GM12878 (cell line): ENCODE data around the gene TULP4. TPM values are rescaled to one million over a fixed set of nuclear protein-coding genes. Genes with fewer than 3 reads are reported as not detected.

Experiments
- ATF7 ChIP-seq: fragments of 450-650 bp; IDR thresholded peaks from 2 replicates; pipeline ENCODE4 v1.6.1; 2016; ENCODE audit warnings: low read depth, mild to moderate bottlenecking
- BMI1 ChIP-seq: fragments of 450-650 bp; IDR thresholded peaks from 2 replicates; pipeline ENCODE4 v1.6.1; 2016; ENCODE audit warnings: mild to moderate bottlenecking, moderate library complexity, borderline replicate concordance
- BRCA1 ChIP-seq: IDR thresholded peaks from 2 replicates; pipeline ENCODE4 v1.6.1; 2011; ENCODE audit warnings: low read depth, low read length, improper control_type of control experiment
- CREM ChIP-seq: IDR thresholded peaks from 2 replicates; pipeline ENCODE4 v1.6.1; 2014; ENCODE audit warnings: antibody characterized with exemption, low read depth
- E4F1 ChIP-seq: fragments of 450-650 bp; IDR thresholded peaks from 2 replicates; pipeline ENCODE4 v1.6.1; 2018; ENCODE audit warnings: borderline replicate concordance, mild to moderate bottlenecking; ENCODE audit not compliant: partially characterized antibody
- ETV6 ChIP-seq, 2 experiments: fragments of 450-650 bp in 1 of 2; IDR thresholded peaks in 1 of 2; conservative IDR thresholded peaks in 1 of 2; 2 replicates each; pipeline ENCODE4 v1.6.1; 2014; ENCODE audit warnings: antibody characterized with exemption in 1 of 2, borderline replicate concordance in 1 of 2, low read depth in 1 of 2, mild to moderate bottlenecking in 1 of 2, moderate library complexity in 1 of 2
- HDAC2 ChIP-seq: fragments of 200-600 bp; sonication (generic); IDR thresholded peaks from 2 replicates; pipeline ENCODE4 v1.6.1; 2017
- MTA2 ChIP-seq: fragments of 450-650 bp; IDR thresholded peaks from 2 replicates; pipeline ENCODE4 v1.6.1; 2016; ENCODE audit warnings: low read depth, mild to moderate bottlenecking, moderate library complexity
- NR2C2 ChIP-seq: IDR thresholded peaks from 2 replicates; pipeline ENCODE4 v1.6.1; 2011; ENCODE audit warnings: borderline replicate concordance, low read depth; ENCODE audit not compliant: control insufficient read depth, insufficient read length
- NR2F1 ChIP-seq: fragments of 450-650 bp; conservative IDR thresholded peaks from 2 replicates; pipeline ENCODE4 v1.6.1; 2017; ENCODE audit warnings: mild to moderate bottlenecking
- POLR2AphosphoS2 ChIP-seq: IDR thresholded peaks from 2 replicates; pipeline ENCODE4 v1.6.1; 2011; ENCODE audit warnings: low read depth, mild to moderate bottlenecking, low read length, improper control_type of control experiment, moderate library complexity
- RUNX3 ChIP-seq: IDR thresholded peaks from 2 replicates; pipeline ENCODE4 v1.6.1; 2012; ENCODE audit warnings: low read length, inconsistent platforms
- SMARCA5 ChIP-seq: fragments of 450-650 bp; IDR thresholded peaks from 2 replicates; pipeline ENCODE4 v1.6.1; 2017; ENCODE audit warnings: mild to moderate bottlenecking
- SMC3 ChIP-seq: IDR thresholded peaks from 2 replicates; pipeline ENCODE4 v1.6.1; 2011; ENCODE audit warnings: low read length, improper control_type of control experiment, borderline replicate concordance
- STAT1 ChIP-seq: fragments of 450-650 bp; conservative IDR thresholded peaks from 2 replicates; pipeline ENCODE4 v1.6.1; 2014; ENCODE audit warnings: antibody characterized with exemption, mild to moderate bottlenecking
- TCF12 ChIP-seq: IDR thresholded peaks from 2 replicates; pipeline ENCODE4 v1.6.1; 2011; ENCODE audit warnings: low read depth, mild to moderate bottlenecking, low read length
- TCF3 ChIP-seq: IDR thresholded peaks from 2 replicates; pipeline ENCODE4 v1.6.1; 2012; ENCODE audit warnings: low read depth, mild to moderate bottlenecking, low read length, borderline replicate concordance; ENCODE audit not compliant: insufficient read depth
- USF1 ChIP-seq: IDR thresholded peaks from 2 replicates; pipeline ENCODE4 v1.6.1; 2011; ENCODE audit warnings: borderline replicate concordance, low read depth, mild to moderate bottlenecking, moderate library complexity, mixed read lengths, low read length; ENCODE audit not compliant: insufficient read depth; ENCODE audit errors: extremely low read length
- ZNF274 ChIP-seq: IDR thresholded peaks from one replicate; pipeline ENCODE4 v1.8.0; 2011; ENCODE audit not compliant: insufficient read length, insufficient read depth
- ZNF622 ChIP-seq: fragments of 450-650 bp; IDR thresholded peaks from 2 replicates; pipeline ENCODE4 v1.6.1; 2017; ENCODE audit warnings: mild to moderate bottlenecking, inconsistent platforms
- polyA plus RNA-seq, 11 experiments: library from polyadenylated mRNA; depleted of rRNA in 4 of 11; unstranded in 6 of 11; stranded (reverse) in 5 of 11; fragments of >200 nt; fragmentation: Nextera tagmentation in 4 of 11; fragmentation: Illumina TruSeq in 1 of 11; extraction: Ambion mirVana in 4 of 11; extraction: Trizol in 1 of 11; gene quantifications; 1 replicate in 1 of 11; 2 replicates in 10 of 11; pipeline versions ENCODE4 v1.2.1 to v1.2.3, GENCODE V29; 2011 to 2016; ENCODE audit warnings: inconsistent platforms in 2 of 11, missing spikeins in 2 of 11, low read depth in 1 of 11
- total RNA-seq, 4 experiments: library from RNA; depleted of rRNA in 3 of 4; stranded (reverse); fragments of >200 nt in 3 of 4; fragmentation: Illumina TruSeq in 1 of 4; extraction: Trizol in 1 of 4; gene quantifications; 2 replicates each; pipeline versions ENCODE4 v1.2.1 to v1.2.3, GENCODE V29; 2013 to 2021
- TF ChIP-seq, protein P1 (sequence below): fragments of 450-650 bp; formaldehyde crosslinking; IDR thresholded peaks from 2 replicates; pipeline ENCODE4 v1.4.0; 2020; ENCODE audit warnings: mild to moderate bottlenecking, moderate library complexity
- TF ChIP-seq, protein P2 (sequence below): fragments of 450-650 bp; IDR thresholded peaks from 2 replicates; pipeline ENCODE4 v1.6.1; 2018; ENCODE audit warnings: mild to moderate bottlenecking, low read depth, moderate library complexity; ENCODE audit not compliant: partially characterized antibody

Gene TULP4
- total and polyA plus RNA-seq, 10 of the 15 experiments (the other 5 are each of a cell fraction or from before 2014, with no cell fraction given), result 0.73 to 31.8 (median 14.0) TPM

DNA sequence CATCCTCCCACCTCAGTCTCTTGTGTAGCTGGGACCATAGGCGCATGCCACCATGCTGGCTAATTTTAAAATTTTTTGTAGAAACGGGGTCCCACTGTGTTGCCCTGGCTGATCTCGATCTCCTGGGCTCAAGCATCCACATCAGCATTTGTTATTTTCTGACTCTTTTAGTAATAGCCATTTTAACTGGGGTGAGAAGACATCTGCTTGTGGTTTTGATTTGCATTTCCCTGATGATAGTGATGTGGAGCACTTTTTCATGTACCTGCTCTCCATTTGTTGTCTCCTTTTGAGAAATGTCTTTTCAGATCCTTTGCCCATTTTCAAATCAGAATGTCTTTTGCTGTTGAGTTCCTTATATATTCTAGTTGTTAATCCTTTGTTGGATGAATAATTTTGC, 22.2 kb upstream of the TULP4 start (continued):
- TF ChIP-seq, protein P1, sequence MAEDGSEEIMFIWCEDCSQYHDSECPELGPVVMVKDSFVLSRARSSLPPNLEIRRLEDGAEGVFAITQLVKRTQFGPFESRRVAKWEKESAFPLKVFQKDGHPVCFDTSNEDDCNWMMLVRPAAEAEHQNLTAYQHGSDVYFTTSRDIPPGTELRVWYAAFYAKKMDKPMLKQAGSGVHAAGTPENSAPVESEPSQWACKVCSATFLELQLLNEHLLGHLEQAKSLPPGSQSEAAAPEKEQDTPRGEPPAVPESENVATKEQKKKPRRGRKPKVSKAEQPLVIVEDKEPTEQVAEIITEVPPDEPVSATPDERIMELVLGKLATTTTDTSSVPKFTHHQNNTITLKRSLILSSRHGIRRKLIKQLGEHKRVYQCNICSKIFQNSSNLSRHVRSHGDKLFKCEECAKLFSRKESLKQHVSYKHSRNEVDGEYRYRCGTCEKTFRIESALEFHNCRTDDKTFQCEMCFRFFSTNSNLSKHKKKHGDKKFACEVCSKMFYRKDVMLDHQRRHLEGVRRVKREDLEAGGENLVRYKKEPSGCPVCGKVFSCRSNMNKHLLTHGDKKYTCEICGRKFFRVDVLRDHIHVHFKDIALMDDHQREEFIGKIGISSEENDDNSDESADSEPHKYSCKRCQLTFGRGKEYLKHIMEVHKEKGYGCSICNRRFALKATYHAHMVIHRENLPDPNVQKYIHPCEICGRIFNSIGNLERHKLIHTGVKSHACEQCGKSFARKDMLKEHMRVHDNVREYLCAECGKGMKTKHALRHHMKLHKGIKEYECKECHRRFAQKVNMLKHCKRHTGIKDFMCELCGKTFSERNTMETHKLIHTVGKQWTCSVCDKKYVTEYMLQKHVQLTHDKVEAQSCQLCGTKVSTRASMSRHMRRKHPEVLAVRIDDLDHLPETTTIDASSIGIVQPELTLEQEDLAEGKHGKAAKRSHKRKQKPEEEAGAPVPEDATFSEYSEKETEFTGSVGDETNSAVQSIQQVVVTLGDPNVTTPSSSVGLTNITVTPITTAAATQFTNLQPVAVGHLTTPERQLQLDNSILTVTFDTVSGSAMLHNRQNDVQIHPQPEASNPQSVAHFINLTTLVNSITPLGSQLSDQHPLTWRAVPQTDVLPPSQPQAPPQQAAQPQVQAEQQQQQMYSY (CRISPR knock-in tag), result no peak
- TF ChIP-seq ATF7 (no peak), BMI1 (0 out of 2 replicates have a peak, but pooled peaks have one; percentile 27), MTA2 (0 out of 2 replicates have a peak, but pooled peaks have one; percentile 17), SMARCA5 (peak; percentile 69; the same call in 1 of the 2 replicates), NR2C2 (no peak), E4F1 (no peak), SMC3 (no peak), POLR2AphosphoS2 (no peak), USF1 (no peak), BRCA1 (no peak), ZNF274 (no peak), ZNF622 (no peak), NR2F1 (0 out of 2 replicates have a peak, but pooled peaks have one; percentile 24), CREM (peak; percentile 11; the same call in 1 of the 2 replicates), ETV6 (conservative IDR thresholded peaks at IDR 0.05 in 1 of 2, IDR thresholded peaks at IDR 0.05 in 1 of 2; ENCODE audit: borderline replicate concordance in 1 of 2, low read depth in 1 of 2) (peak in 1 of 2 experiments; percentile 68; a peak in 1 of 4 replicates), TCF12 (peak; percentile 70), HDAC2 (no peak), RUNX3 (peak; percentile 91), TCF3 (0 out of 2 replicates have a peak, but pooled peaks have one; percentile 64), STAT1 (no peak)
- TF ChIP-seq, protein P2, sequence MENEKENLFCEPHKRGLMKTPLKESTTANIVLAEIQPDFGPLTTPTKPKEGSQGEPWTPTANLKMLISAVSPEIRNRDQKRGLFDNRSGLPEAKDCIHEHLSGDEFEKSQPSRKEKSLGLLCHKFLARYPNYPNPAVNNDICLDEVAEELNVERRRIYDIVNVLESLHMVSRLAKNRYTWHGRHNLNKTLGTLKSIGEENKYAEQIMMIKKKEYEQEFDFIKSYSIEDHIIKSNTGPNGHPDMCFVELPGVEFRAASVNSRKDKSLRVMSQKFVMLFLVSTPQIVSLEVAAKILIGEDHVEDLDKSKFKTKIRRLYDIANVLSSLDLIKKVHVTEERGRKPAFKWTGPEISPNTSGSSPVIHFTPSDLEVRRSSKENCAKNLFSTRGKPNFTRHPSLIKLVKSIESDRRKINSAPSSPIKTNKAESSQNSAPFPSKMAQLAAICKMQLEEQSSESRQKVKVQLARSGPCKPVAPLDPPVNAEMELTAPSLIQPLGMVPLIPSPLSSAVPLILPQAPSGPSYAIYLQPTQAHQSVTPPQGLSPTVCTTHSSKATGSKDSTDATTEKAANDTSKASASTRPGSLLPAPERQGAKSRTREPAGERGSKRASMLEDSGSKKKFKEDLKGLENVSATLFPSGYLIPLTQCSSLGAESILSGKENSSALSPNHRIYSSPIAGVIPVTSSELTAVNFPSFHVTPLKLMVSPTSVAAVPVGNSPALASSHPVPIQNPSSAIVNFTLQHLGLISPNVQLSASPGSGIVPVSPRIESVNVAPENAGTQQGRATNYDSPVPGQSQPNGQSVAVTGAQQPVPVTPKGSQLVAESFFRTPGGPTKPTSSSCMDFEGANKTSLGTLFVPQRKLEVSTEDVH, result no peak
